HG02981 (cell line): Measurements from ENCODE around the gene MEIS1.
"Not testable (repeated sequence)": the region's sequence is repeated elsewhere in the genome, so short reads cannot be mapped to it uniquely, and the experiment has no call there.

Source experiments
- ATAC-seq: cut with Tn5 transposase; IDR thresholded peaks from one replicate; pipeline ENCODE4 v1.9.1; 2021; ENCODE audit warnings: mild to moderate bottlenecking, moderate library complexity; ENCODE audit not compliant: unreplicated experiment

MEIS1 gene

DNA sequence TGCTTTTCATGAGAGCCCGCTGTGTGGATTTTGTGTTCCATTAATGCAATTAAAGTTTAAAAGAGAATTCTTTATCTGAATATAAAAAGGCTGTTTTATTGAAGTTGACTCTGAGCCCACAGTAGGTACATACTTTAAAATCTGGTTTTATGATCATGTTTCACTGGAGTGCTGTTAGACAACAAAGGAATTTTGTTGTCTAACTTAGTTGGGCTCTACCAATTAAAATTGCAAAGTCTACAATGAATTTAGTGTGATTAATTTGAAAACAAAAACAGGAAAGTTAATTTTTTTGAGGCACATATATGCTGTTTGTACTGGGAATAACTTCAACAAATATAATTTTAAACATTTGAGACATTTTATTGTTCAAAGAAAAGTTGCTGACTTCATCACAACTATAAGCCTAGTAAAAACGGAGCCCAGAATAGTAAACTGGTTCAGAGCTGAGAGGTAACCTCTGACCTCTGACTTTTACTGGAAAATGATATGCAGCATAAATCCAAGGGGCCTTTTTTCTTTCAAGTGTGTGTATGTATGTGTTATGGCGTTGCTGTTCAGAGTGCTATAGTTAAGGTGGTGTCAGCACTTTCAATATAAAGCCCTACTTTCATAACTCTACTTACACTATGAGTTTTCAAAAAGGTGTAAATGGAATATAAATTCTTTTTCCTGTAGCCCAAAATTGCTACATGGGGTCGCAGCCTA is 30.2 kb downstream of the MEIS1 start:
- no peak for ATAC-seq

DNA sequence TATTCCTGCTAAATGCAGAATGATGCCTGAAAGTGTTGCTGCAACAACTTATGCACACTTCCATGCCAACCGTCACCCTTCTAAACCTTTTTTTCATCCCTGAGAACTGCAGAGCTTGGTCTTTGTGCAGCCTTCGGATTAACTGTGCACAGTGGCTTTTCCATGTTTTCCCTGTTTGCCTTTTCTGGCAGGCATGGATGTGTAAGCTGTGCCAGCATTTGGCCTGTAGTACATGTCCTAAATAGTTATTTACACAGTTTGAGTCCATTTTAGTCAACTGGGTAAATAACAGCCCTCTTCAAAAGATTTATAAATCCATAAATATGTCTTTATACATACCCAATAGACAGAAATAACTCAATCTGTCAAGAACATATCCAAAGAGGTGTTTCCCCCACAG is 31.5 kb downstream of the MEIS1 start:
- ATAC-seq, result no peak

DNA sequence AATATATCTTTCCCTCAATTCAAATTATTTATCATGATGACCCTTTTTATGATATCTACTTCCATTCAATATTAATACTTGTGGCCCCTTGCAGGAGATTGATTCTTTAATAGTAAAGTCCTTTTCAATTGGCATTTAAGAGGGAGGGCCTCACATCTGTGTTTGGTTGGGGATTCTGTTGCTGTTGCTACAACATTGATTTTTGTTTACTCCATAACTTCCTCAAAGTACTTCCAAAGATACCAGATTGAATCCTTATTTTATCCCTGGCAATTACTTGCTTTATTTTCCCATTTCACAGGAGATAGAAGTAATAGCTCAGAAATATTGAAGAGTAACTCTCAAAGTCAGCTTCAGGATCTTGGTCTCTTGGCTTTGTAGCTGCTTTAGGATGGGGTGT is 32.8 kb downstream of the MEIS1 start:
- ATAC-seq, result no peak

DNA sequence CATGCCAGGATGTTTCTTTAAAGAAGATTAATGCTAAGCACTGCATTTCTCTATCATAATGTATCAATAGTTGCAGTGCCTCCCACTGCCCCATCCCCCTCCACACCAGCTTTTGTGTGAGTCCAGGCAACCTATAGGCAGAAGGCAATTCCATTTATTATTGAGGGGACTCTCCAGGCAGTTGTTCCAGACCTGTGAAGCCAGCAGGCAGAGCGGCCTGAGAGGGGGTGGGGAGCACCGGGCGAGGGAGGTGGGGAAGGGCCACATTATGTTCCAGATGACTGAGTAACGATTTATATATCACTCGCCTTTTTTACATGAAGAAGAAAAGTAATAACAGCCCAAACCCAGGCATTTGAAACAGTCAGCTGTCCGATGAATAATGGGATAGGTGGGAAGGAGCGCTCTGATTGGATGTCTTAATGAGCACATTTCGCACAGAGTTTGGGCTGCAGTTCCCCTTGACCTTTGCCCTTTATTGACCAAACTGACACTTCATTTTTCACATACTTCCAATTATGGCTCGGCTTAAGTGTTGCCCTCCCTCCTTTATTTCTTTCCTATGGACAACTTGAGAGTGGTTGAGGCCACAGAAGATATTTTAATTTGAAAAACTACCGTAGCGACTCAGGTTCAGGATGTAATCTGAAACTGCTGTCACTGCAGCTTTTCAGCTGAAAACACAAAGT is 34.4 kb downstream of the MEIS1 start:
- ATAC-seq, result no peak

DNA sequence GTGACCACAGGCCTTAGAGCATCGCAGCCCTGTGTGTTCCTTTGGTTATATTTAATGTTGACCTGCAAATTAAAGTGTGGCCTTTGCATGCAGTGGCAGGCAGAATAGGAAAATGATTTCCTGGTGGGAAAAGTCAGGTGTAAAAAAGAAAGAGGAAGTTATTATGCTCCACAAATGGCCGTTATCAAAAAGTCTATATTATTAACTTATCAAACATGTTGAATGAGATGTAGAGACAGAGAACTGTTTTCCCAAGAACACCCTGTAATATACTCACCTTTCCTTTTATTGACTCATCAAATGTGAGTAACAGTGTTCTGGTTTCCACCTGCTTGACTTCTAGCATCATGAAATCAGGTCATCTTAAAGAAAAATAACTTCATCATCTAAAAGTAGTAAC is 35.3 kb downstream of the MEIS1 start:
- ATAC-seq, result no peak

DNA sequence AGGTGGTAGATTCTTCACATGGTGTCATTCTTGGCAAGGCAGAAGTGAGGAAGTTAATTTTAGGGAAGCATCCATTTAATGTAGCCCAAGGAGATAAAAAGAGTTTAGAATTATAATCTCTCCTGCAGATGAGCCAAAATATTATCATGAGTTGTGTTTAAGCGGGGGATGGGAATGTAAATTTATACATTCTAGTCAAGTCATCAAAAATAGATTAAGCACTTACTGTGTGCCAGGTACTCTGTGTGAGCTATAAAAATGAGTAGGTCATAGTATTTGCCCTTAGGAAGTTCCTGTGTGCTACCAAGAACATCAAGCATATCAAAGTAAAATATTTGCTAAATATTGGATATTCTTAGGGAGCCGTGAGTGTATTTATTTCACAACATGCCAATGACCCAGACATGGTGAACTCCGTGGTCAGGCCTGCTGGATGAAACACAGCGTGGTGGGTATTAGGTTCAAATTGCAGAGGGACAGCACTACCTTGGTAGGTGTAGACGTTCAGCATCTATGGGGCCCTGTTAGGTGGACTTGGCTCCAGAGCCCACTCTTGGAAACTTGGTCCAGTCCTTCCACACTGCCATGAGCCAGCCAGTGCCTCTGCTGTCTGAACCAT is 37.4 kb downstream of the MEIS1 start:
- no peak for ATAC-seq

DNA sequence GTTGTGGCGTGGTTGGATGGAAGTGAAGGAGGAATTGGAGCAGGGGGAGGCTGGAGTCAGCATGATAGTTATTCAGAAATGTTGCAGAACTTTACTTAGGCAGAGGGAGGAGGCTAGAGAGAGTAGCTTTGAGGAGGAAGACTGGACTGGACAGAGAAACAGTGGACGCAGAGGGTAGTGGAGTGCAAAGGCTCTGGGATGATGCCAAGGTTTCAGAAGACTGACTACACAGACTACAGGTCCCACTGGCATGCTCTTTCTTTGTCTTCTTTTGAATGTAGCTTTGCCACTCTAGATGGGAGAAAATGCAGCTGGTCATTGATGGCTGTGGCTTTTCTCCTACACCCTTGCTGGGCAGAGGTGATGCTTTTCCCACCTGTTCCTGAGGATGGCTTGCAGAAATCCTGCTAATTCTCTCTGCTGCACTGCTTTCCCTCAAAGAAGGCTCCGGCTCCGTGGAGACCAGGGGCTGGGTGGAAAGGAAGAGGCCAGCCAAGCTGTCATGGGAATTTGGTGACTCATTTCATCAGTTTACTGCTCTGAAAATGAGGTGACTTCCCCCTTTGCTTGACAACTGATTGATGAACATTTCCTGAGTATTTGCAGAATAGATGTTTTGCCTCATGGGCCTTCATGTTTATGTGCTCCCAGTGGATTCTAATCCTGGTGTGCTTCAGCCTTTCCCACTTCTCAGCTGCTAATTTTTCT is 42.4 kb downstream of the MEIS1 start:
- ATAC-seq, result no peak

DNA sequence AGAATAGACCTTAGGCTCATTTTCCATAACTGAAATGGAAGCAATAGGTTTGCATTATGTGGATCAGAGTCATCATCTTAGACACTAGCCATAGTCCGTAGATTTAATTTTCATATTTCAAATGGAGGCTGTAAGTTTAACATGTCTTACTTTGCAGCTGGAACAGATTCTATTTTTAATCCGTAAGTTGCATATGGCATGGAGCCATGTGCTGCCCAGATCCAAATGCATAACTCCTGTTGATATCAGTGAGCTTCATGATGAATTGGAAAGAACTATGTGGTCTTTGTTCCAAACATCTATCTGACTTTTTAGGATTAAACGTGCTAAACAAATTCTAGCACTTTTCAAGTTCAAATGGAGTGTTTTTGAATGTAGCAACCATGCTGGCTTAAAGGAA is 43.4 kb downstream of the MEIS1 start:
- ATAC-seq, result no peak

DNA sequence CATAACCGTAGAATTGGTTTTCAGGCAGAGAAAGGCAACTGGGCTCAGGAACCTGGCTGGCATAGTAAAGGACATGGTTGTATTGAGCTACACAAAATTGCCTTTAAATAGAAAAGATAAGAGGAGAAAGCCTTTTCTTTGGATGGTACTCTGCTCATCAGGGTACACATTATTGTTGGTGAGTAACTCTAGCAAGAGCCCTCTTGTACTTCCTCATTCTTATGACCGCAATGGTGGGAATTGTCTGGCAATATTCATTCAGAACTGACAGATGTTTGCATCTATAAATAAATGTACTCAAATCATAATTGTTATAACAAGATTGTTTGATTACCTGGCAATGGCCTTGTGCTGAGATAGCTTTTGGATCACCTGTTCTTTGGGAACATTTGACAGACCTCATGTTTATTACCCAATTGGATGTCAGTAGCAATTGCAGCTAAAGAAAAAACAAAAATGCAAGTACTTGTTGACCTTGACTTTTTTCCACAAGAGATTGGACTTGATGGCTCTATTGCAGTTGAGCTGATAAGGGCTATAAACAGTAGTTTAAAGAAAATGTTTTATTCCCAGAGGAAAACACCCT is 43.9 kb downstream of the MEIS1 start:
- no peak for ATAC-seq

DNA sequence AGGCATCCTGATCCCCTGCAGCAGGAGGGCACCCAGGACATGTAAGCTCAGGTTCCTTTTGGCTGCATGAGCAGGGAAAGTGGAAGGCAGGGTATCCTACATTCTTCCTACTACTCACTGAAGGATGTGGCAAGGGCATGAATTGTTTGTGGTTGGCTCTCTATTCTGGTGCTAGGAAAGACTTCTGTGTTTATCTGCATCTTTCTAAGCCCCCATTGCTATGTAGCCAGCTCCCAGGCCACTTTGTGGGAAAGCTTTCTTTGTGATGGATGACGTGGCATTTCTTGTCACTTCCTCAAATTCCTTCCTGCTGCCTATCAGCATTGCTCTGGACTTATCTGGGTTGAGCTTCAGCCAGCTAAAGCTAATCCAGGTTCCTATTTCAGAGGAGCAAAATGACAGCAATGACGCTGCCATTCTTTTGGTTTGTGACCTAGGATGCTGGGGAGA is 46.2 kb downstream of the MEIS1 start:
- ATAC-seq, result no peak

DNA sequence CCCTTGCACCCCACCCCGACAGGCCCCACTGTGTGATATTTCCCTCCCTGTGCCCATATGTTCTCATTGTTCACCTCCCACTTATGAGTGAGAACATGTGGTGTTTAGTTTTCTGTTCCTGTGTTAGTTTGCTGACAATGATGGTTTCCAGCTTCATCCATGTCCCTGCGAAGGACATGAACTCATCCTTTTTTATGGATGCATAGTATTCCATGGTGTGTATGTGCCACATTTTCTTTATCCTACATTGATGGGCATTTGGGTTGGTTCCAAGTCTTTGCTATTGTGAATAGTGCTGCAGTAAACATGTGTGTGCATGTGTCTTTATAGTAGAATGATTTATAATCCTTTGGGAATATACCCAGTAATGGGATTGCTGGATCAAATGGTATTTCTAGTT is 50.3 kb downstream of the MEIS1 start:
- ATAC-seq, result not testable (repeated sequence)

DNA sequence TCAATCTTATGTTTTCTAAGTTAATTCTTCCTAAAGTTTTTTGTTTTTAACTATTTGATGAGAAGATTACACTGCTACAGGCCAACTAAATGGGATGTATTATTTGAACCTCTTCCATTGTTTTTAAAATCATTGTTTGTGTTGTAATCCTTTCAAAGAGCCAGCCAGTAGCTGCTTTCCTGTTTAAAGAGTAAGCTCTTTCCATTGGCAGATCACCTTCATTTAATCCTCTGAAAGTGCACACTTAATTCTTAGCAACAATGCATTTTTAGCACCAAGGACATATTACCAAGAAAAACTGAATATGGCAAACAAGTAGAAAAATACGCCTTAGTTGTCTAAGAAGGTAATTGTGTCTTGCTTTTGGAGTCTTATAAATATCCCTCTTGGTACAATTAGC is 54.0 kb downstream of the MEIS1 start:
- no peak for ATAC-seq

DNA sequence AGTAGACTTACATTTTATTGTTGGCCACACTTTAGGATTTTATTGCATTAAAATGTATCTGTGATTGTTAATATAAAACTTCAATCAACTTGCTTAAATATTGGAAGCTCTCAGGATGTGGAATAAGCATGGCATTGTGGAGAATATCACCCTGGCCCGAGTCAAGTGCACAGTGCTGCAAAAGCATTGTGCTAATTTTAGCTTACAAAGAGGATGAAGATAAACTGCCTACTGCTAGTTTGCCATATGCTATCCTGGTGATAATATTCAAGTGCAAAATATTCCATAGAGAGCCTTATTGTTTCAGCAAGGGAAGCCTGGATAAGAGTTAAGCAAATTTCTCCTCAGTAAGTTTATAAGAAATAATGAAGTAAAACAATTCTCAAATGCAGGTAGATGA is 54.5 kb downstream of the MEIS1 start:
- ATAC-seq, result no peak

DNA sequence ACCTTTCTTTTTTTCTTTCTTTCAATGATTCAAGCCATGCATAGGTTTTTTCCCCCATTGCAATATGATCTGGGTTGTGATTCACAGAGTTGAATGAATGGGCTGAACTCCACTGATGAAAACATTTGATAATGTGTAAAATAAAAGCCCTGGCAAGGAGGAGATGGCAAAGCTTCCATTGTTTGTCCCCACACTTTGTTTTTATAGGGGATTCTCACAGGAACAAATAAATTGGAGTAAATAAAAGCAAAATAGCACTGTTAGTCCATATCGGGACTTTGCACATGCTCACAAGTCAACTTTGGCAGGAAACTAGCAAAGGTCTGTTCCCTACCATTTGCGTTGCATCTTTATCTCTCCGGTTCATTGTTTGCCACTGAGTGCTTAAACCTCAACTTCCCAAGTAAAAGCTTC is 55.7 kb downstream of the MEIS1 start:
- no peak for ATAC-seq

DNA sequence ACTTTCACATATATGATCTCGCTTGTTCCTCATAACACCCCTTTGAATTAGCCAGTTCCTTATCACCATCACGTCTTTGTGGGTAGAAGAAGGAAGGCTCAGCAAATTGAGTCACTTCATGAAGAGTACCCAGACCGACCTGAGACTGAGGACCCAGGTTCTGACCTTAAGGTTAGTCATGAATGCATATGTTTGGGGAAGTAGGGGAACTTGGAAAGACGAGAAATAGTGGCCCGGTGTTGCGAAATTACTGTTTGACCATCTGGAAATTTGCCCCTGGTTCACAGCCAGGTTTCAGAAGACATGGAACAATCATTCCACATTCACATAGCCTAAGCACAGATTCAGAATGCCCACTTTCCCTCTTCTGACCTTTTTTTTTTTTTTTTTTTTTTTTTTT is 59.8 kb downstream of the MEIS1 start:
- no peak for ATAC-seq

DNA sequence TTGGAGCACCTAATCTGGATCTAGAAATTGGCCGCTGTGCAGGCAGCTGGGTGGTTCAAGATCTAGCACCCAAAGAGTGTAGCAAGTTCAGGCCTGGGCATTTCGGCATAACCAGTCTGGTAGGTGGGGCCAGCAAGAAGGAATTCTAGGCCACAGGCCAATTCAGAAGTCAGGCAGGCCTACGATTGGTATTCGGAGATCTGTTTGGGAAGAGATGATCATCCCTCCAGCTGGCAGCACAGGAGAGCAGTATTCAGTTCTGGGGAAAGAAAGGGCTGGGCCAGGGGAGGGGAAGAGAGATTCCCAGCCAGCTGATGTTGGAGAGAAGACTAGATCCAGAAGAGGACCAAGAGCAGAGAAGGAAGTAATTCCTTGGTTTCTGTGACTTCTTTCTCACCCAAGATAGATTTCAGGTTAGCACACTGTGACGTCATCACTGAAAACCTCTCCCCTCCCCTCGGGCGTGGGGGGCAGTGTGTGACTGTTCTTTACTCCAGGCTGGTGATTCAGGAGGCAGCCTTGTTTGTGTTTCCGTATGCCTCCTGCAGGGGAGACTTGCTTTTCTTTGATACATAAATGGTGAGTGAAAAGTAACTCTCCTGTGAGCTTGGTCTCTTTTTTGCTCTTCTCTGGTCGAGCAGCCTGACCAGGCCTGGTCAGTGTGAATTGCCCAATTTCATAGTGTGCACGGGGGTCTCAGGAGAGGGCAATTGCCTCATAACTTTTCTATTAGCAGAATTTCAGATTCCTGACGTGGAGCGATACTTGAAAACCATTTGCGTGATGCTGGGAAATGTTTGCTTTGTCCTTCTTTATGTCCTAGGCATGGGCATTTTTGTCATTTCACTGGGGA is 61.1 kb downstream of the MEIS1 start:
- no peak for ATAC-seq

DNA sequence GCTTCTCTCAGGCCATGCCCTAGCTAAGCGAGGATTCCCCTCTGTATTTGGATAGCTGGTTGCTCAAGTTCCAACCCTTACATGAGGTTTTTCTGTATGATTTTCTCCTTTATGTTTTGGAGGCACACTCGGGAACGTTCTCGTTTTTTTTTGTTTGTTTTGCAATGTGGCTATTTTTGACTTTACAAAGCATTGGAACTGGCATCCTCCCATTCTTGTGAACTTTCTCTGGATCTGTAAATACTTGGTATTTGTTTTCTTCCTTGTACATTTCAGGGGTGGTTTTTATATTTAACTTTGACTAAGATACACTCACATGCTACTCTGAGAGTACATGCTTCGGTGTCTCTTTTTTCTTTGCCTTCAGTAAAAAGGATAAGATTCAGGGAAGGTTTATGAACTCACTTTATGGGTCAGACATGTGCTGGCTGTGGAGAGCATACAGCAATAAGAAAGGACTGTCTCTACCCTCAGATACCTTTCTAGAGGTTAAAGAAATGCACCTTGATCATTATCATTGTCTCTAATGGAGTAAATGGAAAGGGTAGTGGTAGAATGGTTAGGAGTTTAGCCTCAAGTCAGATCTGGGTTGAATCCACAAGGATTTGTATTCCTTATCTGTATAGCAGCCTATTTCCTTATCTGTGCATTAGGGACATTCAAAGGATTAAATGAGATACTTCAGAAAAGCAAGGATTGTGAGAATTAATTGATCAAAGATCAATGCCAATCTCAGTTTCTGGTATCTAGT is 61.9 kb downstream of the MEIS1 start:
- ATAC-seq, result no peak

DNA sequence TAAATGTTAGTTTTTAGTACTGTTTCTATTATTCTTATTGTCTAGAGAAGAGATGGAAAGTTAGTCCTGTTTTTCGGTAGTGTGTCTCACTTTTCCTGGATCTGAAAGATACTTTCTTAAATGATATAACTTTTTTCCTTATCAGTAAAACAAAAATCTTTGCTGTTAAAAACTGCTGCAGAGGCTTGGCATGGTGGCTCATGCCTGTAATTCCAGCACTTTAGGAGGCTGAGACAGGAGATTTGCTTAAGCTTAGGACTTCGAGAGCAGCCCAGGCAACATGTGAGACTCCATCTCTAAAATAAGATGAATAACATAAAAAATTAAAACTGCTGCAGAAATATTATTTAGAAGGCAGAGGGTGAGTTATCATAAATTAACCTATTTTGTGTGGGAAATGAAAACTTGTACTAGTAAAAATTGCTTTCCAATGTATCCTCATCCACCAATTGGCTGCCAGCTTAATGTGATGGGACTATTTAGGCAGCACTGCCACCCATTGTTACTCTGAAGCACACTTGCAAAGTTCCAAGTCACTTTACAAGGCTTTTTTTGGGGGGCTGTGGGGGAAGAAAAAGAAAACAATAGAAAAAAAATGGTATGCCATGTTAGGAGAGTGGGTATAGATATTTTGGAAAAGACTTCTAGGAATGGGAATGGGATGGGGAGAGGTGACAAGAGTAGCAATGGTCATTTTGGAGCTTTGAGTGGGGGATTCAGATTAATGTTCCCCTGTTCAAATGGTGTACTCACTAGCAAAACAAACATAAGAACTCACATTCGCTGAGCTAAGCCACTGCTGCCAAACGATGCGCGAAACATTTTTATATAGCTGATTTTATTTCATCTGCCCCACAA is 62.7 kb downstream of the MEIS1 start:
- ATAC-seq, result no peak
